ENCODE results near the gene THSD7B. TPM values are rescaled to one million over a fixed set of nuclear protein-coding genes. Genes with fewer than 3 reads are reported as not detected.
A peak's percentile ranks its signal among the peaks of the same experiment; 100 is the strongest.

THSD7B gene
- total and polyA plus RNA-seq, 10 of the 15 experiments (the other 5 are each of a cell fraction or from before 2014, with no cell fraction given): 0.03 to 0.56 (median 0.28) TPM

- no peak for TF ChIP-seq USF1 (IDR thresholded peaks at IDR 0.05; ENCODE audit: borderline replicate concordance, extremely low read length, insufficient read depth, low read depth, low read length)
- TF ChIP-seq RCOR1 (conservative IDR thresholded peaks at IDR 0.05; ENCODE audit: low read depth, low read length): no peak
- no peak for TF ChIP-seq SIX5 (IDR thresholded peaks at IDR 0.05; ENCODE audit: low read depth, low read length, severe bottlenecking)
- no peak for TF ChIP-seq RELA (IDR thresholded peaks at IDR 0.05; ENCODE audit: borderline replicate concordance, partially characterized antibody)
- TF ChIP-seq HDGF (IDR thresholded peaks at IDR 0.05): no peak
- TF ChIP-seq POLR2A (IDR thresholded peaks at IDR 0.05; ENCODE audit: low read depth, low read length): no peak
- TF ChIP-seq NBN (IDR thresholded peaks at IDR 0.05): no peak
These were observed 106.1 kb downstream of the THSD7B start (continued) for GRCh38 chr2:136871424-136871823.

- H3K9ac ChIP-seq (ENCODE audit: control insufficient read depth, insufficient read depth, low read length): no peak overlapping the region
- H3K4me1 ChIP-seq (ENCODE audit: control insufficient read depth, insufficient read depth, low read length): no peaks in the 10 kb centered on the region
- 33% methylated on average over 6 of the region's 6 CpGs for WGBS (ENCODE audit: insufficient coverage, insufficient replicate concordance, low lambda C conversion rate, missing lambda C conversion rate)
- intact Hi-C loops (cut with micrococcal nuclease; ENCODE audit: unreplicated experiment) (loop anchor here (5.0 kb wide), 1 partner anchor 963 kb away; no protein-coding TSS in a partner anchor), in situ Hi-C loops (cut with MboI) (loop anchor here (10.0 kb wide), 1 partner anchor 961 kb away; no protein-coding TSS in a partner anchor)
- ChIA-PET RAD21 (ENCODE audit: unreplicated experiment) (interaction anchor here (1.2 kb wide), 1 partner anchor 348 kb away, joined by 4 read pairs; no protein-coding TSS in a partner anchor), SMC1A (ENCODE audit: uncharacterized antibody, unreplicated experiment) (no interaction called here), POLR2A (no interaction called here), CTCF (interaction anchor here (1.5 to 2.6 kb wide), 2 partner anchors 962 to 964 kb away, joined by 4 to 14 read pairs; no protein-coding TSS in a partner anchor)
- H3K79me2 ChIP-seq (ENCODE audit: control insufficient read depth, insufficient read depth, low read length): no peaks in the 10 kb centered on the region
- DNase-seq (ENCODE audit: low read depth, low spot score) (no peak), ATAC-seq (peak; percentile 76), FAIRE-seq (no peak)
- H2AFZ ChIP-seq (ENCODE audit: control insufficient read depth, low read depth, low read length): peak overlapping the region; percentile 34; the same call in 1 of the 2 replicates
- no peak overlapping the region for H3K27ac ChIP-seq (ENCODE audit: control insufficient read depth, insufficient read depth)
- BruUV-seq (replicated peaks): no TSS peak
- H4K20me1 ChIP-seq (ENCODE audit: control insufficient read depth, insufficient read depth): no peaks in the 10 kb centered on the region
- H3K9me3 ChIP-seq (replicated peaks; ENCODE audit: control insufficient read depth, insufficient read depth, low read length): no peaks in the 10 kb centered on the region
- H3K4me3 ChIP-seq: no peak overlapping the region
- H3K27me3 ChIP-seq (replicated peaks in 1 of 2; ENCODE audit: control insufficient read depth in 2 of 2, insufficient read depth in 2 of 2, low read length in 1 of 2): no peaks in the 10 kb centered on the region
- no peaks in the 10 kb centered on the region for H3K36me3 ChIP-seq (ENCODE audit: control insufficient read depth in 2 of 2, insufficient read depth in 2 of 2, low read length in 1 of 2)
- H3K4me2 ChIP-seq (ENCODE audit: control insufficient read depth, insufficient read depth): no peak overlapping the region
- no peak for TF ChIP-seq POLR2AphosphoS2 (IDR thresholded peaks at IDR 0.05; ENCODE audit: low read depth, low read length)
- TF ChIP-seq JUND (IDR thresholded peaks at IDR 0.05; ENCODE audit: low read depth, low read length): no peak
- TF ChIP-seq RAD21 (IDR thresholded peaks at IDR 0.05; ENCODE audit: insufficient read depth, low read depth, low read length): peak; percentile 47
- no peak for TF ChIP-seq CREB1 (IDR thresholded peaks at IDR 0.05; ENCODE audit: low read depth)
- peak; percentile 28 to 38 (median 35); a peak in 4 of 6 replicates for TF ChIP-seq CTCF (IDR thresholded peaks at IDR 0.05 in 2 of 3, conservative IDR thresholded peaks at IDR 0.05 in 1 of 3; ENCODE audit: control insufficient read depth in 2 of 3, extremely low read depth in 1 of 3, insufficient read depth in 1 of 3, low read depth in 3 of 3, low read length in 3 of 3)
- TF ChIP-seq, protein P1, sequence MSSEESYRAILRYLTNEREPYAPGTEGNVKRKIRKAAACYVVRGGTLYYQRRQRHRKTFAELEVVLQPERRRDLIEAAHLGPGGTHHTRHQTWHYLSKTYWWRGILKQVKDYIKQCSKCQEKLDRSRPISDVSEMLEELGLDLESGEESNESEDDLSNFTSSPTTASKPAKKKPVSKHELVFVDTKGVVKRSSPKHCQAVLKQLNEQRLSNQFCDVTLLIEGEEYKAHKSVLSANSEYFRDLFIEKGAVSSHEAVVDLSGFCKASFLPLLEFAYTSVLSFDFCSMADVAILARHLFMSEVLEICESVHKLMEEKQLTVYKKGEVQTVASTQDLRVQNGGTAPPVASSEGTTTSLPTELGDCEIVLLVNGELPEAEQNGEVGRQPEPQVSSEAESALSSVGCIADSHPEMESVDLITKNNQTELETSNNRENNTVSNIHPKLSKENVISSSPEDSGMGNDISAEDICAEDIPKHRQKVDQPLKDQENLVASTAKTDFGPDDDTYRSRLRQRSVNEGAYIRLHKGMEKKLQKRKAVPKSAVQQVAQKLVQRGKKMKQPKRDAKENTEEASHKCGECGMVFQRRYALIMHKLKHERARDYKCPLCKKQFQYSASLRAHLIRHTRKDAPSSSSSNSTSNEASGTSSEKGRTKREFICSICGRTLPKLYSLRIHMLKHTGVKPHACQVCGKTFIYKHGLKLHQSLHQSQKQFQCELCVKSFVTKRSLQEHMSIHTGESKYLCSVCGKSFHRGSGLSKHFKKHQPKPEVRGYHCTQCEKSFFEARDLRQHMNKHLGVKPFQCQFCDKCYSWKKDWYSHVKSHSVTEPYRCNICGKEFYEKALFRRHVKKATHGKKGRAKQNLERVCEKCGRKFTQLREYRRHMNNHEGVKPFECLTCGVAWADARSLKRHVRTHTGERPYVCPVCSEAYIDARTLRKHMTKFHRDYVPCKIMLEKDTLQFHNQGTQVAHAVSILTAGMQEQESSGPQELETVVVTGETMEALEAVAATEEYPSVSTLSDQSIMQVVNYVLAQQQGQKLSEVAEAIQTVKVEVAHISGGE (CRISPR knock-in tag; IDR thresholded peaks at IDR 0.05): no peak
- no peak for TF ChIP-seq EZH2 (IDR thresholded peaks at IDR 0.05; ENCODE audit: borderline replicate concordance, control insufficient read depth, low read depth, low read length)
- TF ChIP-seq, protein P2, sequence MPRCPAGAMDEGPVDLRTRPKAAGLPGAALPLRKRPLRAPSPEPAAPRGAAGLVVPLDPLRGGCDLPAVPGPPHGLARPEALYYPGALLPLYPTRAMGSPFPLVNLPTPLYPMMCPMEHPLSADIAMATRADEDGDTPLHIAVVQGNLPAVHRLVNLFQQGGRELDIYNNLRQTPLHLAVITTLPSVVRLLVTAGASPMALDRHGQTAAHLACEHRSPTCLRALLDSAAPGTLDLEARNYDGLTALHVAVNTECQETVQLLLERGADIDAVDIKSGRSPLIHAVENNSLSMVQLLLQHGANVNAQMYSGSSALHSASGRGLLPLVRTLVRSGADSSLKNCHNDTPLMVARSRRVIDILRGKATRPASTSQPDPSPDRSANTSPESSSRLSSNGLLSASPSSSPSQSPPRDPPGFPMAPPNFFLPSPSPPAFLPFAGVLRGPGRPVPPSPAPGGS (IDR thresholded peaks at IDR 0.05; ENCODE audit: borderline replicate concordance, insufficient read depth, low read depth, low read length, poor library complexity, severe bottlenecking): no peak
These were observed 108.9 kb downstream of the THSD7B start for GRCh38 chr2:136874258-136874657.
